Activated CD4-positive, alpha-beta T cell treated with anti-CD3 and anti-CD28 coated beads, Interleukin-10, Interleukin-2, amounts not matched to agents 100 ng/mL and 50 ng/mL, durations not matched to agents 16 hours and 8 hours (primary cell): ENCODE results near the gene USP47.

Experiments used
- DNase-seq: peaks from one replicate; pipeline ENCODE4 v3.0.0-alpha.2; 2020

The USP47 gene

GRCh38 chr11:11982461-11982860, 140.7 kb downstream of the USP47 start:
- no peak for DNase-seq

- DNase-seq = no peak
These were observed 141.2 kb downstream of the USP47 start for GRCh38 chr11:11982975-11983374.

DNA sequence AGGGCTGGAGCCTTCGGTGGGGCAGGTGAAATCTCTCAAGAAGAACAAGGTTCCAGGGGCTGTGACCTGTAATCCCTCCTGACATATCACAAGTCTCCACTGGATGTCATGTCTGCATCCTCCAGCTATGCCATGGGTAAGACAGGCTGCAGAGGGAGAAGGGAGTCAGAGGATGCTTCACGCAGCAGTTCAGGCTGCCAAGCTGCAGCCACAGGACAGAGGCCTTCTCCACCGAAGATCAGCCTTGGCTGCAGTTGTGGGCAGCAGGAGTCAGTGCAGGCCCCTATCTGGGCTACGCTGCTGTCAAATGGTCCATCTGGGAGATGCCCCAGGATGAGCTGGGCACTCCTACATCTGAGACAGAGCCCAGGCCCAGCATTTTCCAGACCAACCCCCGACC, 141.7 kb downstream of the USP47 start:
- DNase-seq = no peak

- no peak for DNase-seq
These were observed 142.8 kb downstream of the USP47 start for GRCh38 chr11:11984563-11984962.

DNA sequence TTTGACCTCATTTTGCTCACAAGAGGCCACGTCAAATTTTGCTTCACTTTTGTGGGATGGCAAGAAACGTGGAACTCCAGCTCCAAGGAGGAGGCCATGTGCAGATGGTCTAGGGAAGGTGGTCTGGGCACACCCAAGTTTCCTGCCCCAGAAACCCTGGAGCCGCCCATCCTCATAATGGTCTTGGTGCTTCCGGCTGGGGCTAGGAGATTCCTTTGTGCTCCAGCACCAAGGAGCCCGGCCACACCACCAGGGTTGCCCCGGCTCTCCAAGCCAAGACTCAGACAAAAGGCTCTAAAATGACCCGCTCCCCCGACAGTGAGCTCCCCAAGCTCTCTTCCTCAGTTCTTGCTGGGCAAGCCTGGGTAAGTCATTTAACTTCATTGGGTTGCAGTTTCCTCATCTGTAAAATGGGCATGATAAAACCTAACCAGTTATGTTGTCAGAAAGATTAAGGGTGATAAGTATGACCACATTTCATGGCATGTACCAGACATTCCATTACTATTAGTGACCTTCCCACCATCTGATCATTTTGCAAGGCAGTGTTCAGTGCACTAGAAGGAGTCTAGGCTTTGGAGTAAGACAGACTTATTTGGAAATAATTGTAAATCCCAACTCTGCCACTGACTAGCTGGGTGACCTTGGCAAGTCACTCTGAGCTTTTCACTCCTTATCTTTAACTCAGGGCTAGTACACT, 143.4 kb downstream of the USP47 start:
- DNase-seq = no peak

DNA sequence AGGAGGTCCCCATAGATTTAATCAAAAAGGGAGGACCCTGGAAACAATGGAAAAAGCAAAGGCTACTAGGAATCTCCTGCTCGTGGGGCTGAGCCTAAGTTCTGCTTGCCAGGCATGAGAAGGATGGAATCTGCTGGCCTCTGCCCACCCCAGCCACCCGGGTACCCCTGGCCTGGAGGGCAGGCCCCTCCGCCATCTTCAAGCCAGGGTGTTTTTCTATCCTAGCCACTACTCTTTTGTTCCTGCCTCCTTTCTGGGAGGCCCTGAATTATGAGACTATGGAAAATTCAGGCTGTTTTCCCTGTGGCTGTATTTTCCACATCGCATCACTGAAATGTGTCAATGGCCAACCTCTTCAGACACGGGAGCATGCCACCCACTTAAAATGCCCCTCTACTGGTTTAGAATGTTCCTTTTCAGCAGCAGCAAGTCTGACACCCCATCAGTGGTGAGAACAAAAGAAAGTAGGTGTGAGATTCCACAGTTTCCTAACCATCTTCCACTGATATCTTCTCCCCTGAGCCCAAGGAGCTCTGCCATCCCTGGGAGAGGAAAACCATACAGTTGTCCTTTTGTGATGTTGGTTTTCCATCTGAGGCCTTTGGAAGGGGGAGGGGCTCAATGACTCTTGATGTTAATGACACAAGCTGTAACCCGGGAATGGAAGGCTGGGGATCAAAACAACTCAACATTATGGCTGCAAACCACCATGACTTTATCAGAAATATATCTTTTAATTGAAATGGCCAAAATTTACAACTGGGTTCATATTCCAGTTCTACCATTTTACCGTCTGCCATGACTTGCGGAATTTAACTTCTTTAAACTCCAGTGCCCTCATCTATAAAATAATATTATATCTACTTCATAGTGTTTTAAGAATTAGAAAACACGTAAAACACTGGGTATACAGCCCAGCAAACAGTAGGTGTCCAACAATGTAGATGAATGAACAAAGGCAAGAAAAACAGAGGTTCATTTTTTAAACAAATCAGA, 144.5 kb downstream of the USP47 start:
- no peak for DNase-seq

DNA sequence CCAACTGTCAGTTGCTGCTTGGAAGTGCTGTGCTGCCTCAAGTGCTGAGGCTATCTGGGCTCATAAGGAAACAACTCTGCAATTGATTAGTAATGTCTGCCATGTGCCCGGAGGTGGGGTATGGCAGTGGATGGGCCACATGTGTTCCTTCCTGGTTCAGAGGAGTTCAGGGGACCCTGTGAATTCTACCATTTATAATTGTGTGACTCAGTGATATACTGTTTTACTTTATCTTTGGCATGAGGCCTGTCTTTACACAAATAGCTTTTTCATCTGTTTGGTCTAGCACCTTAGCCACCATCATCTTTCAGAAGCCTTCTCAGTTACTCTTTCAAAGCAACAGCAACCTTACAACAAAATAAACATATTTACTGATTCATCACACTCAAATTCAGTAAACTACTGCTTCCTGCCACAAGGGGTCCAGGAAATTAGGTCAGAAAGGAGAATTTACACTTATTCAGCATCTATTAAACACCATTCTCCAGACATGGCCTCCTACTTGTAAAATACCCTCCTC, 145.8 kb downstream of the USP47 start:
- DNase-seq = no peak

DNA sequence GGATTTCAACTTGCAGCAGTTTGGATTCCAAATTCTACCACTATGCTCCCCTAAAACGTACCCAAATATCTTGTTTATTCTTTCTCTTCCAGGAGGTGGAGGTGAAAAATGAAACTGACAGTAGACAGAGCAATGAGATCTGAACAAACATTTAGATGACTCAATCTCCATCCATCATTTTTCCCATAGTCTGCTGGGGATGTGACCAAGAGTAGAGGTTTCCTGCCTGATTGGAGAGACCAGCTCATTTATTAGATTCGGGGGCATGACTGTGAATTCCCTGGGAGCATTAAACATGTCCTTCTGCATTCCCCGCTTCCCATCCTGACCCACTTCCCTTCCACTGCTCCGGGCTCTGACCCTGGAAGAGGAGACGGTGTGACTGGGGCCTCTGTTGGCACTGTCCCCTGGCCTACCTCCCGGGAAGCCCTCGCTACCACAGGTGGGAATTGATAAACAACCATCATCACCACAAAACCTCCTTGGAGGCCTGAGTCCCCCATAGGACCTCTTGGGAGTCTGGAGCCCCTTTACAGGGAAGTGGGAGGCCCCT, 146.4 kb downstream of the USP47 start:
- DNase-seq = no peak

GRCh38 chr11:11988681-11989261, 147.0 kb downstream of the USP47 start:
- DNase-seq = no peak

DNA sequence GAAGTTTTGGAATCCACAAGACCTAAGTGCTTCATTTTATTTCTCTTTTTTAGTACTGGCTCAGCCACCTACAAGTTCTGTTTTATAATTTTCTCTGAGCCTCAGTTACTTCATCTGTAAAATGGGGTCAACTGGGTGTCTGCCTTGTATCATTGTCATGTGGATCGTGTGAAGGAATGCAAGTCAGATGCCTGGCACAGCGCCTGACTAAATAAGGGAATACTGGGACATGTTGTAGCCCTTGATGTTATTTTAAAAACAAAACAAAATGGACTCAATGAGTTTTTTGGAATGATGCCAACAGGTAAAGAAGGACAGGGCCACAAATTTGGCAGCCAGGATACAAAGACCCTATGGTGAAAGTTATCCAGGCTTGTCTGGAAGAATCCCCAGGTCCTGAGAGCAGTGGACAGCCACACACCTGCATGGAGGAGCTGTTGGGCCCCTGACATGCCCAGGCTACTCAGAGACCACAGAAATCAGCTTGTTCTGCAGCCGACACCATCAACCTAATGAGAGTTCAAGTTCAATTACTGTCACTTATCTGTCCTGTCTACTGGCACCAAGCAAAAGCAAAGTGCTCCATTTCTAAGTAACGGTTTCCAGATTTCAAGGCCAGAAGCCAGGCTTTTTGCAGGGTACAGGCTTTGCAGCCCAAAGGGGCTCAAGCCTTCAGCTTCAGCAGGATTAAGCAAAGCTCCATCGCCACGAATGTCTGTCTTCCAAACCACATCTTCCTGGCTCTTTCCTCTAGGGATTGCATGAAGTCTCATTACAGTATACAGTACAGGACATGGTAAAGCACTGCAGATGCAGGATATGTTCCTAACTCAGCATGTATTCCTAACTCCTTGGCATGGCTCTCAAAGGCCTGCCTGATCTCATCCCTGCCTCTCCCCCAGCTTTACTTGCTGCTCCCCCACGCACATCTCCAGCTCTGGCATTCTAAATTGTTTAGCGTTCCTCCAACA, 148.3 kb downstream of the USP47 start:
- no peak for DNase-seq

- DNase-seq = no peak
These were observed 150.8 kb downstream of the USP47 start for GRCh38 chr11:11992257-11993212.

DNA sequence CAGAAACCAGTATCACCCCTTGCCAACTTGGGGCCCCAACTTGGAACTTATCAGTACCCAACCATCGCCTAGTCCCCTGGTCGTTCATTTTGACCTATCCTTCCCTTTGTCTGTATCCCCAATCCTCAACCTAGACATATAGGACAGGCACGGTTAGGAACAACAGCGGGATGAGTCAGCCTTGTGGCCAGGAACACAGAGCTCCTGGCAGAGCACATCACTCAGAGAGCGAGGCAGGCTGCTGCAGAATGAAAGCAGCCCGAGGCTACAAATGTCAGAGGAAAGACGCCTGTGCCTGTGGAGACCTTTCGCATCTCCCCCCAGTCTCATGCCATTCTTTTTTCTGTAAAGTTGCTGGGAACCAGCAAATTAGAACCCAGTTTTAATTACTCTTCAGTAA, 152.1 kb downstream of the USP47 start:
- DNase-seq = no peak

- no peak for DNase-seq
These were observed 153.8 kb downstream of the USP47 start for GRCh38 chr11:11995601-11996000.

- DNase-seq = no peak
These were observed 154.7 kb downstream of the USP47 start for GRCh38 chr11:11996321-11997048.

DNA sequence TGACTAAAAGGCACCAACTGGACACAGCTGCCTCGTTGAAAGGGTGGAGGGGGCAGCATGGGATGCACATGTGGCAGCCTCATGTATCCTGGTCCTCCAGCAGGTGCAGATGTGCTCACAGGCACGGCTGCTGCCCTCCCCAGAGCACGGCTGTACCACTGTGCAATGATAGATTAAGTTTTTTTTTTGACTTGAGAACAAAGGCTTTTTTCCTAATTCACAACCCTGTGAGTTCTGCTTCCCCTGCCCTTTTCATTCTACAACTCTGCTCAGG, 155.2 kb downstream of the USP47 start:
- no peak for DNase-seq

- DNase-seq = peak; percentile 66
These were observed 156.5 kb downstream of the USP47 start for GRCh38 chr11:11998091-11998781.

DNA sequence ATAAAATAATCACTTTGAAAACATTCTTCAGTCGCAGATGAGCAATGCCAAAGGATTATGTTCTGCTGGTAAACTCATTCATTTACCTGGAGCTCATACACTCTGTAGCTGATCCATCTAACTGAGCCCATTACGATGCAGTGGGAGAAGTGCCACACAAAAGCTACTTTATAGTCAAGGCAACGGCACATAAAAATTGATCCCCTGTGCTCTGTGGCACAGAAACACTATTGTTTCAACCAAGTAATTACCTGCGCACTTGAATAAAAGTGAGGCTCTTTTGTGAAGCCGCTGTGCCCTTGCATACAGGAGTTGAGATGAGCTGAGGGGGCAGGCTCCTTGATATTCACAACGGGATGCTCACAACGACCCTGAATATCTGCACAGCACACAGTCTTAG, 159.4 kb downstream of the USP47 start:
- no peak for DNase-seq

DNA sequence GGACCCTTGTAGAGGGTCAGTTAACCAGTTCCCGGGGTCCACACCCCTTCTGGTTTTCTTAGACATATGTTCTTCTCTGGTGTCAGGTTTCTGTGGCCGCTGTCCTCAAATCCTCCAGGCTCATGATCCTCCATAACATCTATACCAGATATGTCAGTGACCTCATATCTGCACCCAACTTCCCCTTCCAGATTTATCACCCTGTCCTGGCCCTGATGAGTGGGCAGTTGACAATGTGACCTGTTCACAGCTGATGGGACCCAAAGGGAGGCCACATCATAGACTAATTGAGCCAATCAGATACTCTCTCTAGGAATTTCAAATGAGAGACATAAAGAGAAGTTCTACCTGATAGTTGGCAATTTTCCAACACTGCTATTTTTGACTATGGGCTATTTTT, 161.6 kb downstream of the USP47 start:
- no peak for DNase-seq

- DNase-seq = no peak
These were observed 162.0 kb downstream of the USP47 start for GRCh38 chr11:12003815-12004214.

- no peak for DNase-seq
These were observed 163.3 kb downstream of the USP47 start for GRCh38 chr11:12005061-12005460.
